Dermis microvascular lymphatic vessel endothelial cell (primary cell): ENCODE data around the gene ALAD. TPM values are rescaled to one million over a fixed set of nuclear protein-coding genes. Genes with fewer than 3 reads are reported as not detected.
A peak's percentile ranks its signal among the peaks of the same experiment; 100 is the strongest.
"Not testable (repeated sequence)": the region's sequence is repeated elsewhere in the genome, so short reads cannot be mapped to it uniquely, and the experiment has no call there.

ENCODE experiments used
- DNase-seq, 2 donors: peaks; one replicate each; pipeline versions ENCODE4 v3.0.0 to v3.0.0-alpha.2; 2010; ENCODE audit warnings: low read depth in 2 of 2
- total RNA-seq: library from RNA; depleted of rRNA; stranded (reverse); fragments of >200 nt; gene quantifications from 2 replicates; pipeline ENCODE4 v1.2.1, GENCODE V29; 2014

ALAD gene
- 12.9 and 13.6 TPM in 2 replicates for total RNA-seq

GRCh38 chr9:113401027-113401792, at the start of gene ALAD:
Gene ALAD, minus strand, starts transcription at chr9:113401284. Its CDS starts 7,725 bp downstream, at chr9:113393559.
- peak; percentile 93 to 99 for DNase-seq

- no peak for DNase-seq
Measured at GRCh38 chr9:113449376-113449775, 48.3 kb upstream of the ALAD start.

GRCh38 chr9:113446323-113446740, 45.2 kb upstream of the ALAD start:
- DNase-seq, result peak; percentile 51 to 74

- DNase-seq, result no peak
Measured at GRCh38 chr9:113444736-113445135, 43.7 kb upstream of the ALAD start.

GRCh38 chr9:113437716-113438115, 36.6 kb upstream of the ALAD start:
- DNase-seq, result not testable (repeated sequence)

- no peak for DNase-seq
Measured at GRCh38 chr9:113436728-113437515, 35.8 kb upstream of the ALAD start.

- DNase-seq, result peak; percentile 74 to 90
Measured at GRCh38 chr9:113431191-113431590, 30.1 kb upstream of the ALAD start.

- DNase-seq, result no peak
Measured at GRCh38 chr9:113428062-113428615, 27.1 kb upstream of the ALAD start.

GRCh38 chr9:113427629-113428028, 26.5 kb upstream of the ALAD start:
- DNase-seq, result no peak

GRCh38 chr9:113426701-113427100, 25.6 kb upstream of the ALAD start:
- DNase-seq, result no peak

- peak in 1 of 2 donors; percentile 41 for DNase-seq
Measured at GRCh38 chr9:113425072-113425471, 24.0 kb upstream of the ALAD start.

- no peak for DNase-seq
Measured at GRCh38 chr9:113421726-113422125, 20.6 kb upstream of the ALAD start.

GRCh38 chr9:113417370-113417769, 16.3 kb upstream of the ALAD start:
- DNase-seq, result no peak

- DNase-seq, result no peak
Measured at GRCh38 chr9:113416149-113416721, 15.2 kb upstream of the ALAD start.

- peak; percentile 88 to 97 for DNase-seq
Measured at GRCh38 chr9:113410207-113410864, 9.3 kb upstream of the ALAD start, which contains the start of the genes C9orf43 and POLE3. Gene C9orf43, plus strand, starts transcription at chr9:113410747. Its CDS starts 2,747 bp downstream, at chr9:113413494. Gene POLE3, minus strand, starts transcription at chr9:113410675. Its CDS starts 382 bp downstream, at chr9:113410293.

- DNase-seq, result no peak
Measured at GRCh38 chr9:113409883-113410206, 8.8 kb upstream of the ALAD start.

GRCh38 chr9:113409481-113409880, 8.4 kb upstream of the ALAD start:
- no peak for DNase-seq

GRCh38 chr9:113406873-113407511, 5.9 kb upstream of the ALAD start:
- peak; percentile 68 to 77 for DNase-seq

GRCh38 chr9:113406353-113406752, 5.3 kb upstream of the ALAD start:
- DNase-seq, result not testable (repeated sequence)

GRCh38 chr9:113403646-113404045, 2.6 kb upstream of the ALAD start:
- DNase-seq, result no peak
